H54 (cell line): Measurements from ENCODE around the gene PRR12.
"Not testable (repeated sequence)": the region's sequence is repeated elsewhere in the genome, so short reads cannot be mapped to it uniquely, and the experiment has no call there.

ENCODE experiments used
- DNase-seq: peaks from one replicate; pipeline ENCODE4 v3.0.0; 2011; ENCODE audit warnings: low spot score, mixed read lengths; ENCODE audit not compliant: insufficient read length
- FAIRE-seq: peaks from 3 replicates; lab custom pipeline; 2011; peaks lifted over from hg19 to GRCh38; lab: Jason Lieb, UNC
- POLR2A ChIP-seq: IDR thresholded peaks from 2 replicates; pipeline ENCODE4 v1.6.1; 2011; ENCODE audit warnings: low read depth, mild to moderate bottlenecking, low read length

PRR12 gene

DNA sequence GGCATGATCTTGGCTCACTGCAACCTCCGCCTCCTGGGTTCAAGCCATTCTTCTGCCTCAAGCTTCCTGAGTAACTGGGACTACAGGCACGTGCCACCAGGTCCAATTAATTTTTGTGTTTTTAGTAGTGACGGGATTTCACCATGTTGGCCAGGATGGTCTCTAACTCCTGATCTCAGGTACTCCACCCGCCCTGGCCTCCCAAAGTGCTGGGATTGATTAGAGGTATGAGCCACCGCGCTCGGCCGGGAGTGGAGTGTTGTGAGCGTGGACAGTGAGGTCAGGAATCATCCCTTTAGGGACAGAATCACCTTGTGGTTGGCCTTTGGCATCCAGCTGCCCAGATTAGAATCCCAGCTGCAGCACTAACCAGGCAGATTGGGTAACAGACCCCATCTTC lies 38.7 kb downstream of the PRR12 start:
- no peak for TF ChIP-seq POLR2A
- DNase-seq (no peak), FAIRE-seq (no peak)

DNA sequence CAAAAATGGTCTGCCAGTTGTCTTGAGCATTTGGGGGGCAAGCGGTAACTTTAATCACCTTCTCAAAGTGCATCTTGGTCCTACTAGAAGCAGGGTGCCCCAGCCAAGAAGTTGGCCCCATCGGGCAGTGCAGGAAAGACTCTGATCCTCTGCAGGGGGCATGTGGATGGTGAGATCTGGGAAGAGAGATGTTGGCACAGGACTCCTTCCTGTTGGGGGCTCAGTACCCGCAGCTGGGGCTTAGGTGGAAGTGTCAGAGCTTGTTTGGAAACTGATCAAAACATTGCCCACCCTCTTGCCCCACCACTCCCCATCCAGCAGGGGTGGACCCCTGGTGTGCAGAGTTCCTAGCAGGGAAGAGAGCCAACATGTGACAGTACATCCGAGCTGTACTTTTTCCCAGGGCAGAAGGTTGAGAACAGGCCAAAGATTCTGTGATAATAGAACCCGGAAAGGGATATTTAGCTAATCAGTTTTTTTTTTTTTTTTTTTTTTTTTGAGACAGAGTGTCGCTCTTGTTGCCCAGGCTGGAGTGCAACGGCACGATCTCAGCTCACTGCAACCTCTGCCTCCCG lies 40.1 kb downstream of the PRR12 start:
- DNase-seq = no peak
- no peak for FAIRE-seq
- no peak for TF ChIP-seq POLR2A

DNA sequence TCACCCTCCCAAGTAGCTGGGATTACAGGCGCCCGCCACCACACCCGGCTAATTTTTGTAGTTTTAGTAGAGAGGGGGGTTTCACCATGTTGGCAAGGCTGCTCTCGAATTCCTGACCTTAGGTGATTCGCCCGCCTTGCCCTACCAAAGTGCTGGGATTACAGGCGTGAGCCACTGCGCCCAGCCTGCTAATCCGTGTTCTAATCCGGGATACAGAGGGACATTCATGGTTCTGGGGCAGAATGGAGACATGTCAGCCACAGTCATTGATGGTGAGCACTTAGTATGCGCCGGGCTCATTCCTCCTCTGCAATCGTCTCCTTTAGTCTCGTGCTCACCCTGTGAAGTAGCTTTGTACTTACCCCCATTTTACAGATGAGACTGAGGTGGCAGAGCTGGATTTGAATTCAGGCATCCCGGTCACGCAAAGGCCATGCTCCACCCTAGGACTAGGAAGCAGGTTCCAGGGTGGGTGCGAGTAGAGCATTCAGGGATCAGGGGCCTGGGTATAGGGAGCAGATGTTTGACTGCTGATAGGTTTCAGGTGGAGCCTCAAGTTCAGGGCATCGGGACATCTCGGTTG lies 40.7 kb downstream of the PRR12 start:
- DNase-seq (no peak), FAIRE-seq (no peak)
- TF ChIP-seq POLR2A = no peak

DNA sequence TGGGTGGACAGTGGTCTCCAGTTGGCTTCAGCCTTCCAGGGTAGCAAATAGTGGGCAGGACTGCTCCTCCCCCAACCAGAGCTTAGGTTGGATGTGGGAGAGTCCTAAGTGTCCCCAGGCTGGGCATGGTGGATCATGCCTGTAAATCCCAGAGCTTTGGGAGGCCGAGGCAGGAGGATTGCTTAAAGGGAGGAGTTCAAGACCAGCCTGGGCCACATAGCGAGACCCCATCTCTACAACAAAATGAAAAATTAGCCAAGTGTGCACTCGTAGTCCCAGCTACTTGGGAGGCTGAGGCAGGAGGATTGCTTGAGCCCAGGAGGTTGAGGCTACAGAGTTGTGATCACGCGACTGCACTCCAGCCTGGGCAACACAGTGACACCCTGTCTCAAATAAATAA lies 41.6 kb downstream of the PRR12 start:
- TF ChIP-seq POLR2A = no peak
- DNase-seq (no peak), FAIRE-seq (no peak)

DNA sequence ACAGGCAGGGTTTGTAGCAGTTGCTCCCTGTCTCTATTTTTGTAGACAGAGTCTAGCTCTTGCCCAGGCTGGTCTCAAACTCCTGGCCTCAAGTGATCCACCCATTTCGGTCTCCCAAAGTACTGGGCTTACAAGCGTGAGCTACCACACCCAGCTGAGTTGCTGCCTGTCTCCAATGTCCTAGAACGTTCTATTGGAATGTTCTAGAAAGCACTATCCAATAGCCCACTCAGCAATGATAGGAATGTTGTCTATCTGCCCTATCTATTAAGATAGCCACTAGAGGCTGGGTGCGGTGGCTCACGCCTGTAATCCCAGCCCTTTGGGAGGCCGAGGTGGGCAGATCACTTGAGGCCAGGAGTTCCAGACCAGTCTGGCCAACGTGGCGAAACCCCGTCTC lies 42.3 kb downstream of the PRR12 start:
- FAIRE-seq, DNase-seq: not testable (repeated sequence)

DNA sequence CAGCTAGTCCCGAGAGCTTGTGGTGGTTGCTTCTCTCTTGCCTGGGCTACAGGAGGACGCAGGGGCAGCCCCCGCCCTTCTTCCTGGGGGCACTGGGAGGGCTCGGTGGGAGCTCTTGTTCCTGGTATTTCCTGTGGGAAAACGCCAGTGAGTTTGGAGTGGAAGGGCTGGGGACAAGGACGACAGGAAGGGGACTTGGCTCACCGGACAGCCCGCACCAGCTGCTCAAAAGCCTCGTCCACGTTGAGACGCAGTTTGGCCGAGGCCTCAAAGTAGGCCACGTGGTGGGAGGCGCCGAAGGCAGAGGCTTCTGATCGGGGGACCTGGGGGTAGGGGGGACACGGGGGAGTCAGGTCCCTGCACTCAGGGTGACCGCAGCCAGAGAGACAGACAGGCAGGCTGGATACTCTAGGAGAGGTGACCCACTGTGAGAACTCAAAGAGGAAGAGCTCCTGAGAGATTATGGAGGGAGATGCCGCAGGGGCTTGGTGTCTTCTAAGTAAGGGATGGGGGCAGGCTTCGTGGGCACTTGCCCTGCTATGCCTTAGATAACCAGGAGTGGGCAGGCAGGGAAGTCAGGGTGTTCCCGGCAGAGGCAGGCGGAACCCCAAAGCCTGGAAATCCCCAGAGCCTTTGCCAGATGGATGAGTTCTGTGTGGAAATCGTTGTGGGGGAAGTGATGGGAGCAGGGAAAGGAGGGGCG lies 44.7 kb downstream of the PRR12 start:
- no peak for TF ChIP-seq POLR2A
- FAIRE-seq = no peak
- no peak for DNase-seq

DNA sequence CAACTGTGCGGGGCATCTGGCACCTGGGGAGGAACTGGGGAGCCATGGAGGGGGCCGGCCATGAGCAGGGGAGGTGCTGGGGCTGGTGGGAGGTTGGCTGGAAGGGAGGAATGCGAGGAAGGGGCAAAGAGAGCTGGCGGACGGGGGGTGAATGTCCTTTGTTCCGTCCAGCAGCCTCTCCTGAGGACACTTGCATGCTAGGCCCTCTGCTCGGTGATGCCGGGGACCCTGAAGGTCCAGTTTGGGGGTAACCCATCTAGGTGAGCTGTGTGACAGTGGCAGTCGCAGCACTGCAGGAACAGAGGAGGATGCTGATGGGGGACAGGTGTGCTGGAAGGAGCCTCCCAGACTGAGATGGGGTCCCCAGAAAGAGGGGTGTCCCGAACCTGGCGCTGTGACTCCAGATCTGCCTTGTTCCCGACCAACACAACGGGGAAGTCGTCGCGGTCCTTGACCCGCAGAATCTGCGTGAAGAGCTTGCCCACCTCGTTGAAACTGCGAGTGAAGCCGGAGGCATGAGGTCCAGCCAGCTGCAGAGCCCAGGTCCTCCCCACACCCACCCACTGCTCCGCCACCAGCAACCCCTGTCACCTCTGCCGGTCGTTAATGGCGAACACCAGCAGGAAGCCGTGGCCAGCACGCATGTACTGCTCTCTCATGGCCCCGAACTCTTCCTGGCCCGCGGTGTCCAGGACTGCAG lies 45.4 kb downstream of the PRR12 start:
- no peak for FAIRE-seq
- no peak for DNase-seq

DNA sequence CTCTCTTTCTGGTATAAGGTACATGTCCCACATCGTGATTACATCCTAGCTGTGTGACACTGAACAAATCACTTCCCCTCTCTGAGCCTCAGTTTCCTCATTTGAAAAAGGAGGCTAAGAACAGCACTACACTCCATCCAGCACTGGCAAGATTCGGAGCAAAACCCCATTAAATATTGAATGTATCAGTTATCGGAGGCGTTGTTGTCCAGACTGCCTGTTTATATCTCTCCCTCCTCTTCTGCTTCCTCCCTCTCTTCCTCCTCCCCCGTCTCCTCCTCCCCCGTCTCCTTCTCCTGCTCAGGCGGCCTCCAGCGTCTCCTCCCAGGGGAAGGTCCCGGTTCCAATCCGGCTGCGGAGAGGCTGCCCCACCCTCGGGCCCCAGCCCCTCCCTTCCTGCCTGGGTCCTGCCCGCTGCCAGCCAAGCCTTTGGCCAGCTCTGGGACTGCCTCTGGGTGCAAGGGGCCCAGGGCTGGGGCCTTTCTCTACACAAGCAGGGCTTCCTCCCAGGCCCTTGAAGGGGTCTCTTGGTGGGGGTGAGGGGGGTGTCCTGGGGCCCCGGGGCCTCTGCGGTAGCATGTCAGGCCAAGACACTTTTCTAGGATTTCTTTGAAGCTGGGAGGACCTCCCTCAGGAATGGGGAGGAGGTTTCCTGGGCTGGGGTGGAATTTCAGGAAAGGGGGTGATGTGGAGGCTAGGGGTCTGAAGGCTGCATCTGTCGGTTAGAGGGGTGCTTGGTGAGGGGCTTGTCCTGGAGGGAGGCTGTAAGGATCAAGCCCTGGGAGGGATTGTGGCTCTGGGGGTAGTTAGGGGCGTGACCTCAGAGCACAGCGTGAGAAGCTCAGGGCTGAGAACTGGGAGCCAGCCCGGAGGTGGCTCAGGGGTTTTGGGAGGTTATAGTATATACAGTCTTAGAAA lies 47.1 kb downstream of the PRR12 start:
- 0 out of 2 replicates have a peak, but pooled peaks have one; percentile 28 for TF ChIP-seq POLR2A
- FAIRE-seq (no peak), DNase-seq (peak; percentile 93)

More for the DNA sequence above, 45.4 kb downstream of the PRR12 start:
- no peak for TF ChIP-seq POLR2A

DNA sequence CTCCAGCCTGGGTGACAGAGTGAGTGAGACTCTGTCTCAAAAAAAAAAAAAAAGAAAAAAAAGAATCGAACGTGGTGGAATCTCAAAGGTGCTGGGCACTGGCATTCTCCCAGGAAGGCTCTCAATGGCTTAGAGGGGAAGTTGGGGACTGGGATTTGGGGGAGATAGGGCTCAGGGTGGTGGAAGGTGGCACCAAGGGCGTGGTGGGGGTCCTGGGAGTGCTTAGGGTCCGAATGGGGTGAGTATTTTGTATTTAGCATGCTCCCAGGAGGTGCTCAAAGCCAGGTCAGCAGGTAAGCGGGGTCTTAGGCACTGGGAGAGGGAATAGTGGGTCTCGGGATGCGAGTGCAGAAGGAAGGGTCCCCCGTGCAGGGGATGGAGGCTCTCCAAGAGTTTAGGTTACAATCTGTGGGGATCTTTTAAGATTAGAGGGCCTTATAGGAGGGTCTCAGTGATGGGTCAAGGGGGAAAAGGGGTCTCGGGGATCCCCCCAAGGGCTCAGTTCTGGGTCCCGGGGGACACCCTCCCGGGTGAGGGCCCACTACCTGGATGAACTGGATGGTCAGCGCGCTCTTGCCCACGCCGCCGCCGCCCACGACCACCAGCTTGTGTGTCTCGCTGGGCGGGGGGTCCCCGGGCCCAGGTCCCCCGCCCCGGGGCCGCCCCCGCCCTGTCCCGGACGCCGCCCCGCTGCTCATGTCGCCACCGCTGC lies 48.6 kb downstream of the PRR12 start:
- TF ChIP-seq POLR2A = peak; percentile 45
- DNase-seq (no peak), FAIRE-seq (no peak)

DNA sequence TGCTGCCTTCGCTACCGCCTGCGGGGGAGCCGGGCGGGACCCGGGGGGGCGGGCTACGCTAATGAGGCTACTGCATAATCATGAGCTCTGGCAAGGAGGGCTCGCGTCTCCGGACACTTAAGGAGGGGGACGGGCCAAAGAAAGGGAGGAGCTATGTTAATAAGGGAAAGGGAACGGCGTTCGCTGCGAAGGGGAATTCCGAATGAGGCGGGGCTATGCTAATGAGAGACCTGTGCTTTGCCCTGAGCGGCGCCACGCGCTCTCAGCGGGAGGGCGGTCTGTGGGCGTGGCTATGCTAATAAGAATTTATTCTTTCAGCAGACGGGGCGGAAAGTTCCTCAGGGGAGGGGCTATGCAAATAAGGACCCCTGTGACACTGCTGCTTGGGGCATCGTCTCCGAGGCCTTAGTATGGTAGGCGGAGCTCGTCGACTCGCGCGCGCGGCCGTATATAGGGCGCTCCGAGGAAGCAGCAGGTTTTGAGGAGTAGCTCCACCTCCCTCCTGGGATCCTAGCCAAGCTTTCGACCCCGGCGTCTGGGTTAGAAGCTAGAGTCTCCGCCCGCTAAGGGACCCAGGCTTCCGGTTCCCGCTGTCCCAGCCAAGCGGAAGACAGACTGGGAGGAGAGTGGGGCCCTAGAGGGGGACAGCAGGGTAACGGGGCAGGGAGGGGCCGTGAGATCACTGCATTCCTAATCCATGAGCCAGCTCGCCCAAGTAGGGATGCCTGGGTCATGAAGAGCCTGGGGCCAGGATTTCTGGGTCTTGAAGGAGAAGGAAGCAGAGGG lies 49.3 kb downstream of the PRR12 start, which contains the start of gene RRAS:
TSS of gene RRAS (minus strand) at position 31 of the 786 bp plus-strand sequence. CDS start 45 bp downstream, outside the sequence.
- FAIRE-seq (peak; percentile 82), DNase-seq (peak; percentile 99)
- TF ChIP-seq POLR2A = peak; percentile 53

DNA sequence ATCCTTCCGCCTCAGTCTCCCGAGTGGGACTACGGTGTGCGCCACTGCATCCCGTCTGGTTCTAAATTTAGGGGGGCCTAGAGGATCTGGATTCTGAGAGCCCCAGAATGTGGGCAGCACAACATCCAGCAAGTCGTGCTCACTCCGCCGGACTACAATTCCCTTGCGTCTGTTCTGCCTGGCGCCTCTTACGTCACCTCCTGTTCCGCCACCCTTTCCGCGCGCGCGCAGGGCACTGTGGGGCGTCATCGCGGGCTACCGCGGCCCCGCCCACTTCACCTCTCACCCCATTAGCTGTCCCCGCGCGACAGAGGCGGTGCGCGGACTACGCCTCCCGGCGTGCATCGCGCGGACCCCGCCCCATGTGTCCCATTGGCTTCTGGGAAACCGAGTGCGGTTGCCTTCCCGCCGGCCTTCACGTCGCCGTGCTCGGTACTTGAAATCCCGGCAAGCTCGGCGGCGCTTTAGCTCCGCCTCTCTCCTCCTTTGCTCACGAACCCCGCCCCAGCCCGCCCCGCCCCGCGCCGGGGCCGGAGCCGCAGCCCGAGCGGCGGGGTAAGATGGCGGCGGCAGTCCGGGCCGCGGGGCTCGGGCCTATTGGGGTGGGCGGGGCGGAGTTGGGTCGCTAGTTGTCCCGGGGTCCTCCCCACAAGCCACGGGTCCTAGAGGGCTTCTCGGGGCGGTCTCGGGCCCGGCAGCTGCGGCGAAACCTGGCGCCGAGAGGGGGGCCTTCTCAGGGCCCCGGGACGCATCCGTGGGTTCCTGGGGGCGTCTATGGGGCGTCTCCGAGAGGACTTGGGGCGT lies 50.9 kb downstream of the PRR12 start, which contains the start of gene SCAF1:
TSS of gene SCAF1 (plus strand) at position 522 of the 804 bp plus-strand sequence. CDS start 2,818 bp downstream, outside the sequence.
- DNase-seq (peak; percentile 95), FAIRE-seq (peak; percentile 72)
- TF ChIP-seq POLR2A = peak; percentile 67
